Measurements from ENCODE around the gene PLIN3.

- no peak for TF ChIP-seq CTCF (IDR thresholded peaks at IDR 0.05)
- TF ChIP-seq POLR2A (IDR thresholded peaks at IDR 0.05), result no peak
- no peak for TF ChIP-seq EP300 (IDR thresholded peaks at IDR 0.05)
These were observed 51.1 kb downstream of the PLIN3 start for GRCh38 chr19:4816202-4816949.
